ENCODE results near the gene UBE2J1. TPM values are rescaled to one million over a fixed set of nuclear protein-coding genes. Genes with fewer than 3 reads are reported as not detected.

Gene UBE2J1
- polyA plus RNA-seq, 2 of the 4 experiments (the other 2 are of a cell fraction), result 12.6 to 32.7 TPM

DNA sequence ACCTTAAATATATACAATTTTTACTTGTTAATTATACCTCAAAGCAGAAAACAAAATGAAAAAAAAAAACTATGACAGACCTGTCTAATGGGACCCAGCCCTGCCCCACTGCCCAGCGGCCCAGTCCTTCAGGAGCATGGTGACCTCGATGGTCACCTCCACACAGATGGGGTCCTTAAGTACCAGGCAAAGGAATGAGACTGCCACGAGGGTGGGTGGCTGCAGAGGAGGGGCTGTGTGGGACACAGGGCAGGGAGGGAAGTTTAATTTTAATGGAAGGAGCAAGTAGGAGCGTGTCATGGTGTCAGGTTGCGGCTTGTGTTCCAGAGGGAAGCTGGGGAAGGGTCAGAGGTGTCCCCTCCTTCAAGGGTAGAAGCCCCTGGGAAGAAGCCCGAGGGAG lies 66.0 kb downstream of the UBE2J1 start (continued):
- TF ChIP-seq, protein P1, sequence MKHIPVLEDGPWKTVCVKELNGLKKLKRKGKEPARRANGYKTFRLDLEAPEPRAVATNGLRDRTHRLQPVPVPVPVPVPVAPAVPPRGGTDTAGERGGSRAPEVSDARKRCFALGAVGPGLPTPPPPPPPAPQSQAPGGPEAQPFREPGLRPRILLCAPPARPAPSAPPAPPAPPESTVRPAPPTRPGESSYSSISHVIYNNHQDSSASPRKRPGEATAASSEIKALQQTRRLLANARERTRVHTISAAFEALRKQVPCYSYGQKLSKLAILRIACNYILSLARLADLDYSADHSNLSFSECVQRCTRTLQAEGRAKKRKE (CRISPR knock-in tag; IDR thresholded peaks at IDR 0.05; ENCODE audit: low read depth), result no peak
- TF ChIP-seq TP53 (CRISPR knock-in tag; IDR thresholded peaks at IDR 0.05), result no peak
- no peak for TF ChIP-seq CEBPB (IDR thresholded peaks at IDR 0.05)
- no peak for TF ChIP-seq EHF (CRISPR knock-in tag; IDR thresholded peaks at IDR 0.05)

DNA sequence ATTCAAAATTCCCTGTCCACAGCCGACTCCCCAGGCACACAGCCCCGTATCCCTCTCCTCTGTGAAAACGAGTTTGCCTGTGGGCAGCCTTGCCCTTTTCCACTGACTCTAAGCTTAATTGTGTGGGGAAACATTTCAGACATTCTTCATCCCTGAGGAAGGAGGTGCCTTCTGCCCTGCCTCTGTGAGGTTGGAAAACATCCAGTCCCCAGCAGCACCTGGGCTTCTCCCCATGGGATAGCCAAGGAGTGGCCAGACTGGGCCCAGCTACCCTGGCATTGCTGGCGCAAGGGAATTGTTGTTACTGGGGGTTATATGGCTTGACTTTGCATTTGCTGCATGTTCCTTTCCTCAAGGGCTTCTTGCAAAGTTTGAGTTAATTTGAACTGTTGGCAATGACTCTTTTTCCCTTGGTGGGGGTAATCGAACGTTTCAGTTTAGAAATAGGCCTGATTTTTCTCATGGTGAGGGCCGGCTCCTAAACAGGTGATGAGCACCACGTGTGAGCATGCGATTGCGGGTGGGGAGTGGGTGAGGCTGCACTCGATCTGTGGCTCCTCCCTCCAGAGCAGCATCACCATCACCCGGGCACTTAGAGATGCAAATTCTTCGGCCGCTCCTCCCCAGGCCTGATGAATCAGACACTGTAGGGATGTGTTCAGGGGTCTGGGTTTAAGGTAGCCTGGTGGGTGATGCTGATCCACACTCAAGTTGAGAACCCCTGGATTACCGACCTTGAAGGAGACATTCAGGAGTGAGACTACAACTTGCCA lies 67.4 kb downstream of the UBE2J1 start:
- Histone ChIP-seq H3K4me2 (no peak overlapping the region), H3K4me1 (no peaks in the 10 kb centered on the region), H3K27ac (no peak overlapping the region), H3K4me3 (no peak overlapping the region), H3K9me3 (no peaks in the 10 kb centered on the region)
- 73% methylated on average over 13 of the region's 15 CpGs for WGBS (ENCODE audit: missing lambda C conversion rate)
- FAIRE-seq (no peak), ATAC-seq (no peak), DNase-seq (ENCODE audit: low read depth in 1 of 2, low spot score in 1 of 2) (no peak)
- POLR2A ChIA-PET, result no interaction called here
- CTCF ChIA-PET, result no interaction called here
- TF ChIP-seq PHF8 (IDR thresholded peaks at IDR 0.05; ENCODE audit: borderline replicate concordance, low read depth), result no peak
- TF ChIP-seq FOSB (CRISPR knock-in tag; IDR thresholded peaks at IDR 0.05), result no peak
- TF ChIP-seq, protein P2, sequence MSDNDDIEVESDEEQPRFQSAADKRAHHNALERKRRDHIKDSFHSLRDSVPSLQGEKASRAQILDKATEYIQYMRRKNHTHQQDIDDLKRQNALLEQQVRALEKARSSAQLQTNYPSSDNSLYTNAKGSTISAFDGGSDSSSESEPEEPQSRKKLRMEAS (IDR thresholded peaks at IDR 0.05), result no peak

DNA sequence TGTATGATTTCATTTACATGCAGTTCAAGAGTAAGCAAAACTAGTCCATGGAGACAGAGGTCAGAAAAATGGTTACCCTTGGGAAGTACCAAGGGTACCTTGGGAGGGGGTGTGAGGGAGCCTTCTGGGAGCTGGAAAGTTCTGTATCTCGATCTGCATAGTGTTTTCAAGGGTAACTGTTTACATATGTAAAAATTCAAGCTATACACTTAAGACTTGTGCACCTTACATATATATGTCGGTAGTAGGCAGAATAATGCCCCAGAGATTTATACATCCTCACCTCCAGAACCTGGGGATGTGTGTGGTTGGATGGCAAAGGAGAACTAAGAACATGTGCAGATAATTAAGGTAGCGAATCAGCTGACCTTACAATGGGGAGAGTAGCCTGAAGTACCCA lies 68.4 kb downstream of the UBE2J1 start:
- WGBS (ENCODE audit: missing lambda C conversion rate), result 39% methylated on average over 3 of the region's 3 CpGs
- ATAC-seq, result no peak
- no peak for FAIRE-seq

DNA sequence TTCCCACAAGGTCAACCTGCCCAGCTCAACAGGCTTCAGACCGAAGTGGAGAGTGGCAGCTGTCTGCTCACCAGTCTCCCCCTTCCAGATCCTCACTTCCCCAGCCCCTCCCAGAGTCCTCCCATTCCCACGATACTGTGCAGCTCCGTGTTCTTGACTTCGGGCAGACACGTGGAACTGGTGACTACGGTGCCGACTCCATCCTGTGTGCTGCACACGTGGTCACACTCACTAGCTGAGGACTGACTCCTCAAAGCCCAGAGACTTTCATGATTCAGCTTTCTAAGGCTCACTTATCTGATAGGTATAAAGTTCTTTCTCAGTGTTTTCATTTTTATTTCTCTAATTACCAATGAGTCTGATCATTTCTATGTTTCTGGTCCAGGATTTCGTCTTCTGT lies 69.8 kb downstream of the UBE2J1 start:
- TF ChIP-seq EP300 (IDR thresholded peaks at IDR 0.05) (no peak), HEYL (CRISPR knock-in tag; IDR thresholded peaks at IDR 0.05) (no peak), FOSB (CRISPR knock-in tag; IDR thresholded peaks at IDR 0.05) (no peak), RFX5 (IDR thresholded peaks at IDR 0.05) (no peak), PHF8 (IDR thresholded peaks at IDR 0.05; ENCODE audit: borderline replicate concordance, low read depth) (no peak)
- TF ChIP-seq, protein P3, sequence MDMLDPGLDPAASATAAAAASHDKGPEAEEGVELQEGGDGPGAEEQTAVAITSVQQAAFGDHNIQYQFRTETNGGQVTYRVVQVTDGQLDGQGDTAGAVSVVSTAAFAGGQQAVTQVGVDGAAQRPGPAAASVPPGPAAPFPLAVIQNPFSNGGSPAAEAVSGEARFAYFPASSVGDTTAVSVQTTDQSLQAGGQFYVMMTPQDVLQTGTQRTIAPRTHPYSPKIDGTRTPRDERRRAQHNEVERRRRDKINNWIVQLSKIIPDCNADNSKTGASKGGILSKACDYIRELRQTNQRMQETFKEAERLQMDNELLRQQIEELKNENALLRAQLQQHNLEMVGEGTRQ (IDR thresholded peaks at IDR 0.05), result no peak
- no peak for FAIRE-seq
- DNase-seq (ENCODE audit: low read depth in 1 of 2, low spot score in 1 of 2), result no peak
- Histone ChIP-seq H3K4me1 (no peaks in the 10 kb centered on the region), H3K9me3 (no peaks in the 10 kb centered on the region), H3K4me2 (no peak overlapping the region), H3K27ac (no peak overlapping the region), H3K4me3 (no peak overlapping the region)
- ATAC-seq, result no peak
- ChIA-PET CTCF (interaction anchor here (1.1 kb wide), 1 partner anchor 39 kb away, joined by 3 read pairs; no protein-coding TSS in a partner anchor), POLR2A (no interaction called here)
- WGBS (ENCODE audit: missing lambda C conversion rate), result 85% methylated on average over 9 of the region's 9 CpGs

More for the DNA sequence above, 68.4 kb downstream of the UBE2J1 start:
- POLR2A ChIA-PET, result no interaction called here
- Histone ChIP-seq H3K9me3 (no peaks in the 10 kb centered on the region), H3K27ac (no peak overlapping the region), H3K4me2 (no peak overlapping the region), H3K4me3 (no peak overlapping the region), H3K4me1 (no peaks in the 10 kb centered on the region)
- CTCF ChIA-PET, result interaction anchor here (0.9 kb wide), 1 partner anchor 28 kb away, joined by 3 read pairs; no protein-coding TSS in a partner anchor
- TF ChIP-seq NFE2L2 (conservative IDR thresholded peaks at IDR 0.05; ENCODE audit: low read length) (no peak), NR3C1 (IDR thresholded peaks at IDR 0.05) (no peak), JUN (IDR thresholded peaks at IDR 0.05) (no peak), HOXB5 (CRISPR knock-in tag; IDR thresholded peaks at IDR 0.05) (no peak), ZSCAN20 (CRISPR knock-in tag; IDR thresholded peaks at IDR 0.05) (no peak), ZC3H11A (IDR thresholded peaks at IDR 0.05) (no peak), CHD4 (IDR thresholded peaks at IDR 0.05; ENCODE audit: borderline replicate concordance) (no peak), RARB (CRISPR knock-in tag; IDR thresholded peaks at IDR 0.05) (no peak), ESRRA (IDR thresholded peaks at IDR 0.05; ENCODE audit: borderline replicate concordance, low read length) (no peak), ZFP36 (IDR thresholded peaks at IDR 0.05; ENCODE audit: borderline replicate concordance, partially characterized antibody) (no peak), EHF (CRISPR knock-in tag; IDR thresholded peaks at IDR 0.05) (no peak), PHF8 (IDR thresholded peaks at IDR 0.05; ENCODE audit: borderline replicate concordance, low read depth) (no peak)
- TF ChIP-seq, protein P3 (IDR thresholded peaks at IDR 0.05), result no peak
- TF ChIP-seq, protein P1 (CRISPR knock-in tag; IDR thresholded peaks at IDR 0.05; ENCODE audit: low read depth), result no peak
- TF ChIP-seq, protein P4, sequence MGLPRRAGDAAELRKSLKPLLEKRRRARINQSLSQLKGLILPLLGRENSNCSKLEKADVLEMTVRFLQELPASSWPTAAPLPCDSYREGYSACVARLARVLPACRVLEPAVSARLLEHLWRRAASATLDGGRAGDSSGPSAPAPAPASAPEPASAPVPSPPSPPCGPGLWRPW (IDR thresholded peaks at IDR 0.05), result no peak
- DNase-seq (ENCODE audit: low read depth in 1 of 2, low spot score in 1 of 2), result no peak
